ENCODE data around the gene RALGAPA2.

- no peak for TF ChIP-seq CTCF (IDR thresholded peaks at IDR 0.05; ENCODE audit: extremely low read depth in 1 of 2, insufficient read depth in 1 of 2, low read depth in 1 of 2, low read length in 2 of 2)
- no peak for TF ChIP-seq MAX (IDR thresholded peaks at IDR 0.05; ENCODE audit: insufficient read depth, insufficient read length)
- TF ChIP-seq POLR2AphosphoS5 (IDR thresholded peaks at IDR 0.05; ENCODE audit: insufficient read depth, low read depth, low read length) = no peak
- TF ChIP-seq POLR2A (IDR thresholded peaks at IDR 0.05; ENCODE audit: low read depth, low read length) = no peak
- no peak for TF ChIP-seq EZH2 (IDR thresholded peaks at IDR 0.05; ENCODE audit: borderline replicate concordance, low read depth, low read length, severe bottlenecking)
- TF ChIP-seq GATA2 (IDR thresholded peaks at IDR 0.05; ENCODE audit: insufficient read depth, insufficient read length, low read depth, low read length) = no peak
- no peak for TF ChIP-seq FOS (IDR thresholded peaks at IDR 0.05; ENCODE audit: borderline replicate concordance, insufficient read depth, low read length)
- TF ChIP-seq MYC (IDR thresholded peaks at IDR 0.05; ENCODE audit: low read depth, low read length) = no peak
- TF ChIP-seq JUN (IDR thresholded peaks at IDR 0.05; ENCODE audit: borderline replicate concordance, insufficient read depth, insufficient read length, low read depth) = no peak
These were observed 132.3 kb downstream of the RALGAPA2 start for GRCh38 chr20:20580139-20580538.

Measured in endothelial cell of umbilical vein (primary cell).